Ishikawa (cell line): ENCODE measurements around the gene NUCKS1.

Source experiments
- CEBPB ChIP-seq: IDR thresholded peaks from 2 replicates; pipeline ENCODE4 v1.6.1; 2012
- CREB1 ChIP-seq: IDR thresholded peaks from 2 replicates; pipeline ENCODE4 v1.6.1; 2012; ENCODE audit warnings: low read depth
- EGR1 ChIP-seq: IDR thresholded peaks from 2 replicates; pipeline ENCODE4 v1.6.1; 2012
- EP300 ChIP-seq: IDR thresholded peaks from 2 replicates; pipeline ENCODE4 v1.6.1; 2012; ENCODE audit warnings: borderline replicate concordance
- FOXM1 ChIP-seq: IDR thresholded peaks from 2 replicates; pipeline ENCODE4 v1.6.1; 2012; ENCODE audit warnings: low read depth, borderline replicate concordance
- NFIC ChIP-seq: IDR thresholded peaks from 2 replicates; pipeline ENCODE4 v1.6.1; 2012
- RAD21 ChIP-seq: IDR thresholded peaks from 2 replicates; pipeline ENCODE4 v1.6.1; 2012; ENCODE audit warnings: low read depth
- TAF1 ChIP-seq: IDR thresholded peaks from 2 replicates; pipeline ENCODE4 v1.6.1; 2012; ENCODE audit warnings: low read depth, mild to moderate bottlenecking
- TCF12 ChIP-seq: IDR thresholded peaks from 2 replicates; pipeline ENCODE4 v1.6.1; 2012; ENCODE audit warnings: low read depth
- TEAD4 ChIP-seq: IDR thresholded peaks from 2 replicates; pipeline ENCODE4 v1.6.1; 2012
- YY1 ChIP-seq: IDR thresholded peaks from 2 replicates; pipeline ENCODE4 v1.6.1; 2012; ENCODE audit warnings: low read depth
- ZBTB7A ChIP-seq: IDR thresholded peaks from 2 replicates; pipeline ENCODE4 v1.6.1; 2012; ENCODE audit warnings: low read depth
- TF ChIP-seq, protein P1 (sequence below): IDR thresholded peaks from 2 replicates; pipeline ENCODE4 v1.6.1; 2012
- TF ChIP-seq, protein P2 (sequence below): IDR thresholded peaks from 2 replicates; pipeline ENCODE4 v1.6.1; 2012
- TF ChIP-seq, protein P3 (sequence below): IDR thresholded peaks from 2 replicates; pipeline ENCODE4 v1.6.1; 2012; ENCODE audit warnings: low read depth, mild to moderate bottlenecking

NUCKS1 gene

DNA sequence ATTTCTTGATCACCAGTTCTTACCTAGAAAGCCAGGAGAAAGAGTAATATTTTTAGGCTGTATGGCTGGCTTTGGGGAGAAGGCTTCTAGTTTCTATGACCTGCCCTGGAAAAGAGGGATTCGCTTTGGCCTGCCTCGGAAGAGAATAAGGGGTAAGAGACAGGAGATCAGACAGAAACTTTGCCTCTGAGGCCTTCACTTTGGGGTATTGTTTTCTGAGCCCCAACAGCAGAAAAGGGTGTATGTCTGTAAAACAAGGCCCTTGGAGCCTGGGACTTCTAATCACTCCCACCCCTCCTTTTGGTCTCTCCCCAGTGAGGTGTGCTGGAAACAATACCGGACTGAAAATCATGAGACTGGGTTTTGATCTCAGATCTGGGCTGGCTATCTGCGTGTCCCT, 74.7 kb downstream of the NUCKS1 start:
- TF ChIP-seq FOXM1 (no peak), RAD21 (no peak), TCF12 (no peak), EP300 (no peak), CEBPB (no peak), EGR1 (no peak), CREB1 (no peak), TEAD4 (no peak)
- TF ChIP-seq, protein P1, sequence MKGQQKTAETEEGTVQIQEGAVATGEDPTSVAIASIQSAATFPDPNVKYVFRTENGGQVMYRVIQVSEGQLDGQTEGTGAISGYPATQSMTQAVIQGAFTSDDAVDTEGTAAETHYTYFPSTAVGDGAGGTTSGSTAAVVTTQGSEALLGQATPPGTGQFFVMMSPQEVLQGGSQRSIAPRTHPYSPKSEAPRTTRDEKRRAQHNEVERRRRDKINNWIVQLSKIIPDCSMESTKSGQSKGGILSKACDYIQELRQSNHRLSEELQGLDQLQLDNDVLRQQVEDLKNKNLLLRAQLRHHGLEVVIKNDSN, result no peak

DNA sequence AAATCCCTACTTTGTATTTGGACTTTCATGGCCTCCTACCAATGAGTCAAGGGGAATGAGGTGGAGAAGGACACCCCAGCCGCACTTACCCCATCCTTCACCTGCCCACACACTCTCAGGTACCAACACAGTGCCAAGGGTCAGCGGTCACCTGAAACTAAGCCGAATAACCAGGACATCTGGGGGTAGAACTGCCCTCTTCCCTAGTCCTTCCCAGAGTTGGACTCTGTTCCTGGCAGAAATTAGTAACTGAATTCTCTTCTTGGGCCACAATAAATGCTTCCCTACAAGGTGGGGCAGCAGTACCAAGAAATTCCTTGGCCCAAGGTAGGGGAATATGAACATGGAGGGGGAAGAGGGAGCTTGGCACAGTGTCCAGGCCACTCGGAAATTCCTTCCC, 77.0 kb downstream of the NUCKS1 start:
- no peak for TF ChIP-seq FOXM1
- TF ChIP-seq EGR1, result no peak
- TF ChIP-seq EP300, result no peak
- TF ChIP-seq TEAD4, result no peak
- no peak for TF ChIP-seq RAD21
- TF ChIP-seq YY1, result no peak
- TF ChIP-seq ZBTB7A, result no peak
- no peak for TF ChIP-seq TCF12
- TF ChIP-seq TAF1, result no peak
- no peak for TF ChIP-seq NFIC
- no peak for TF ChIP-seq CREB1
- TF ChIP-seq CEBPB, result no peak
- TF ChIP-seq, protein P2, sequence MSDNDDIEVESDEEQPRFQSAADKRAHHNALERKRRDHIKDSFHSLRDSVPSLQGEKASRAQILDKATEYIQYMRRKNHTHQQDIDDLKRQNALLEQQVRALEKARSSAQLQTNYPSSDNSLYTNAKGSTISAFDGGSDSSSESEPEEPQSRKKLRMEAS, result no peak
- TF ChIP-seq, protein P1, result no peak
- TF ChIP-seq, protein P3, sequence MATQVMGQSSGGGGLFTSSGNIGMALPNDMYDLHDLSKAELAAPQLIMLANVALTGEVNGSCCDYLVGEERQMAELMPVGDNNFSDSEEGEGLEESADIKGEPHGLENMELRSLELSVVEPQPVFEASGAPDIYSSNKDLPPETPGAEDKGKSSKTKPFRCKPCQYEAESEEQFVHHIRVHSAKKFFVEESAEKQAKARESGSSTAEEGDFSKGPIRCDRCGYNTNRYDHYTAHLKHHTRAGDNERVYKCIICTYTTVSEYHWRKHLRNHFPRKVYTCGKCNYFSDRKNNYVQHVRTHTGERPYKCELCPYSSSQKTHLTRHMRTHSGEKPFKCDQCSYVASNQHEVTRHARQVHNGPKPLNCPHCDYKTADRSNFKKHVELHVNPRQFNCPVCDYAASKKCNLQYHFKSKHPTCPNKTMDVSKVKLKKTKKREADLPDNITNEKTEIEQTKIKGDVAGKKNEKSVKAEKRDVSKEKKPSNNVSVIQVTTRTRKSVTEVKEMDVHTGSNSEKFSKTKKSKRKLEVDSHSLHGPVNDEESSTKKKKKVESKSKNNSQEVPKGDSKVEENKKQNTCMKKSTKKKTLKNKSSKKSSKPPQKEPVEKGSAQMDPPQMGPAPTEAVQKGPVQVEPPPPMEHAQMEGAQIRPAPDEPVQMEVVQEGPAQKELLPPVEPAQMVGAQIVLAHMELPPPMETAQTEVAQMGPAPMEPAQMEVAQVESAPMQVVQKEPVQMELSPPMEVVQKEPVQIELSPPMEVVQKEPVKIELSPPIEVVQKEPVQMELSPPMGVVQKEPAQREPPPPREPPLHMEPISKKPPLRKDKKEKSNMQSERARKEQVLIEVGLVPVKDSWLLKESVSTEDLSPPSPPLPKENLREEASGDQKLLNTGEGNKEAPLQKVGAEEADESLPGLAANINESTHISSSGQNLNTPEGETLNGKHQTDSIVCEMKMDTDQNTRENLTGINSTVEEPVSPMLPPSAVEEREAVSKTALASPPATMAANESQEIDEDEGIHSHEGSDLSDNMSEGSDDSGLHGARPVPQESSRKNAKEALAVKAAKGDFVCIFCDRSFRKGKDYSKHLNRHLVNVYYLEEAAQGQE, result no peak

DNA sequence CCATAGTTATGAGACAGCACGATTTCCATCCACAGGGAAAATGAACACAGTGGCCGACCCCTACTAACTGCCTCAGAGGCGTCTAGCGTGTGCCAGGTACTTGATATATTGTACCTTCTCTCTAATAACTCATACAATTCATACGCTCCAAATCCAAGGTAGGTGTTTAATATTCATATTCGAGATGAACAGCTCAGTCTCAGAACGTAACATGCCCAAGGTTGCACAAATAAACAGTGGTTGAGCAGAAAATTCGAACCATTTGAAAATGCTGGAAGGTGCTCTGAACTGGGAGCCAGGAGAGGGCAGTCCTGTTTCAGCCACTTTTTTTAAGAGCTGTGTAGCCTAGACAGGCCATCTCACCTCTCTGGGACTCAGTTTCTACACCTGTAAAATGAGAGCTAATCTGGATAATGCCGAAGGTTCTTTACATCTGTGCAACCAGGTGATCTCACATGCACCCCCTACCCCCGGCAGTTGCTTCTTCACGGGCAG, 77.5 kb downstream of the NUCKS1 start:
- TF ChIP-seq EP300, result no peak
- TF ChIP-seq ZBTB7A, result 0 out of 2 replicates have a peak, but pooled peaks have one; percentile 0
- TF ChIP-seq, protein P3, result no peak
- TF ChIP-seq CEBPB, result no peak

DNA sequence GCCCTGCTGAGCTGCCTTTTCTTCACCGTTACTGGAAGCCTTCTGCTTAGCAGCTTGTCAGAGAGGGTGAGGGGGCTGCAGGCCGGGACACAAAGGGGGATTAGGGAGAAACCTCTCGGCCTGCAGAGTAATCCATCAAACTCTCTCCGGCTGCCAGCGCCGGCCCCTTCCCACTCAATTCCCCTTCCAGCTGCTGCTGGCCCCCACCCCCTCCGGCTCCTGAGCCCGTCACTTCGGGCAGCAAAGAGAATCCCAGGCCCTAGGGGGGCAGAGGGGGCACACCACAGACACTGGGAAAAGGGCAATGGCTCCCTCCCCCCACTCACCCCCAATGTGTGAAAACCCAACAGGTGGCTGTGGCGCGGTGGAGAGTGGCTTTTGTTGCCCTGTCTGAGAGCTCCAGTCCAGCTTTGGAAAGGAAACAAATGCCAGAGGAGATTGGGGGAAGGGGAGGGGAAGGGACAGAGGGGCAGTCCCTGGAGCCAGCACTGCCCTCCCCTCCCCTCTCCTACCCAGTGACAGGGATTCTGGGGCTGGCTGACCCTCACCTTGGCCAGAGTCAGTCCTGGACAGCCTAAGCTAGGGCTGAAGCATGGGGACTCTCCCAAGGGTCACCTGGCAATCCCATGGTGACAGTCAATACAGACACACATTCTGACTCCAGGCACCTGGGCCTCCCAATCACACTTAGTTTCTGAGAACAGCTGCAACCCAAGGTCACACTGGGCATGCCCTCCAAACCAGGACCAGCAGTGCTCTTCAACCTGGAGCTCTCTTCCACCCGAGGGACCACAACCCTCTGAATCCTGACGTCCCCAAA, 79.2 kb downstream of the NUCKS1 start:
- TF ChIP-seq YY1 (no peak), CEBPB (no peak), EP300 (no peak), TCF12 (no peak), TAF1 (no peak), EGR1 (no peak), ZBTB7A (no peak)
- TF ChIP-seq, protein P2, result no peak
- TF ChIP-seq, protein P3, result no peak

DNA sequence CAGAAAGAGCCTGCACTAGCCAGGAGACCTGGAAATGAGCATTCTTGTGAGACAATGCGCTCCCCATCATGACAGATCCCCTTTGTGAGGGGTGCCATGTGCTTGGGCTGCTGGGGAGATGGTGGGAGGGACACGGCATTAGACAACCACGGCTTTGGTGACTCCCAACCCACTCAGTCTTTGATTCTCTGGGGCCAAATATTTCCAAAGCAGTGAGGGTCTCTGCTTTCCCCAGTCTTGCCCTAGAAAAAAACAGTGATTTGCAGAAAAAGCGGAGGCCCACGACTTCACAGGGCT, 79.9 kb downstream of the NUCKS1 start:
- no peak for TF ChIP-seq TCF12
- TF ChIP-seq, protein P2, result no peak
- no peak for TF ChIP-seq CREB1
- no peak for TF ChIP-seq NFIC
- TF ChIP-seq, protein P3, result no peak
- no peak for TF ChIP-seq EP300
- no peak for TF ChIP-seq EGR1
- TF ChIP-seq ZBTB7A, result no peak
- TF ChIP-seq TAF1, result no peak
- TF ChIP-seq RAD21, result no peak
- TF ChIP-seq TEAD4, result no peak
- TF ChIP-seq, protein P1, result no peak
- TF ChIP-seq FOXM1, result no peak
- no peak for TF ChIP-seq YY1
- no peak for TF ChIP-seq CEBPB
